Measurements from ENCODE around the gene FKBP11.

Gene FKBP11

DNA sequence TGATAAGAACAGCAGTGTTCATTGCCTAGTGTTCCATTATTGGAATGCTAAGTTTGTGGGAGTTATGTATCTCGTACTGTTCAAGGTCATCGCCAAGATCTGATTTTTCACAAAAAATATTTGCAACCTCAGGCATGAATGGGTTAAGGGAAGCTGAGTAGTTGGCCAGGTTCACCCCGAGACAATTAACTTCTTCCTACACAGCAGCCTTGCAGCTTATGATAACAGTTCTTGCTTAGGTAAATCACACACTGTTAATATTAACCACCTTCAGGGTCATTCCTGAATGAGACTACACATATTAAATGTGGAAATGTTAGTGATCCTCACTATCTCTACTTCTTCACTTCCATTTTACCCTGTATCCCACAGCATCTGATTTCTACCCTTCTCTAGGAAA is 18.0 kb downstream of the FKBP11 start:
- peaks cover 5% of the 10 kb centered on the region for H3K27me3 ChIP-seq (ENCODE audit: control insufficient read depth, low read length)
- H3K79me2 ChIP-seq (ENCODE audit: control insufficient read depth, low read length) = no peaks in the 10 kb centered on the region
- H3K4me3 ChIP-seq (ENCODE audit: low read length) = no peak overlapping the region
- no peak overlapping the region for H3K4me2 ChIP-seq (ENCODE audit: low read length)
- H3K36me3 ChIP-seq (ENCODE audit: control insufficient read depth, low read length) = no peaks in the 10 kb centered on the region
- no peak for TF ChIP-seq EZH2phosphoT487 (IDR thresholded peaks at IDR 0.05; ENCODE audit: borderline replicate concordance, low read length)
- TF ChIP-seq CTCF (IDR thresholded peaks at IDR 0.05; ENCODE audit: low read depth, low read length, poor library complexity, severe bottlenecking) = no peak
- no peaks in the 10 kb centered on the region for H3K9me2 ChIP-seq (replicated peaks; ENCODE audit: control insufficient read depth, low read length)
- no peaks in the 10 kb centered on the region for H4K20me1 ChIP-seq (ENCODE audit: control insufficient read depth, insufficient read depth, low read depth, low read length)
- no peaks in the 10 kb centered on the region for H3F3A ChIP-seq (ENCODE audit: control insufficient read depth, insufficient read depth)
- H3K9me3 ChIP-seq (ENCODE audit: control insufficient read depth, insufficient read depth, low read length) = no peaks in the 10 kb centered on the region
- no peak overlapping the region for H3K27ac ChIP-seq (ENCODE audit: low read depth, low read length)
- H3K4me1 ChIP-seq (ENCODE audit: control insufficient read depth, low read length) = peaks cover 5% of the 10 kb centered on the region; the same call in 1 of the 2 replicates

DNA sequence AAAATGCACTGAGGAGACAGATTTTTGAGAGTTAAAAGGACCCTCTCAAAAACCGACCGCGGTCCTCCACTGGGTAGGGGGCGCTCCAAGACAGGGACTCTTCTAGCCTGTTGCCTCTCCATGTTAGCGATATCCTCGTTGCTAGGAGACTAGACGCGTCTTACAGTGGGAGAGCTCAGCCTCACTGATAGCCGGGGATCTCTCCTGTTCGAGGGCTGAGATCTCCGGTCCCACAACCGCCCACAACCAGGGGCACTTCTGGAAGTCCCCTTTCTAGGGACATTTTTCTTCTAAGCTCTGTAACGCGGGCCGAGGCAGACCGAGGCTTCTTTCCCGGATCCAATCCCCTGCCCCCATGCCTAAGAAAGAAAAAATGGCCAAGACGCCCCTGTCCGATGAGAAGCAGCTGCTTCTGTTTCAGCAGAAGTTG is 21.3 kb downstream of the FKBP11 start:
- Histone ChIP-seq H3K4me3 (ENCODE audit: low read length) (peak overlapping the region; percentile 54), H3K27ac (ENCODE audit: low read depth, low read length) (no peak overlapping the region), H3K4me1 (ENCODE audit: control insufficient read depth, low read length) (peaks cover 5% of the 10 kb centered on the region; the same call in 1 of the 2 replicates), H3K9me2 (replicated peaks; ENCODE audit: control insufficient read depth, low read length) (no peaks in the 10 kb centered on the region), H4K20me1 (ENCODE audit: control insufficient read depth, insufficient read depth, low read depth, low read length) (no peaks in the 10 kb centered on the region), H3K79me2 (ENCODE audit: control insufficient read depth, low read length) (no peaks in the 10 kb centered on the region), H3F3A (ENCODE audit: control insufficient read depth, insufficient read depth) (no peaks in the 10 kb centered on the region), H3K4me2 (ENCODE audit: low read length) (peak overlapping the region; percentile 66), H3K36me3 (ENCODE audit: control insufficient read depth, low read length) (no peaks in the 10 kb centered on the region), H3K9me3 (ENCODE audit: control insufficient read depth, insufficient read depth, low read length) (no peaks in the 10 kb centered on the region), H3K27me3 (ENCODE audit: control insufficient read depth, low read length) (peaks cover 5% of the 10 kb centered on the region)
- TF ChIP-seq CTCF (IDR thresholded peaks at IDR 0.05; ENCODE audit: low read depth, low read length, poor library complexity, severe bottlenecking) (peak; percentile 51), EZH2phosphoT487 (IDR thresholded peaks at IDR 0.05; ENCODE audit: borderline replicate concordance, low read length) (no peak)

- Histone ChIP-seq H3F3A (ENCODE audit: control insufficient read depth, insufficient read depth) (no peaks in the 10 kb centered on the region), H3K4me2 (ENCODE audit: low read length) (no peak overlapping the region), H3K36me3 (ENCODE audit: control insufficient read depth, low read length) (no peaks in the 10 kb centered on the region), H3K4me3 (ENCODE audit: low read length) (no peak overlapping the region), H3K27ac (ENCODE audit: low read depth, low read length) (no peak overlapping the region), H3K9me2 (replicated peaks; ENCODE audit: control insufficient read depth, low read length) (no peaks in the 10 kb centered on the region), H3K79me2 (ENCODE audit: control insufficient read depth, low read length) (no peaks in the 10 kb centered on the region), H3K4me1 (ENCODE audit: control insufficient read depth, low read length) (peaks cover 5% of the 10 kb centered on the region; the same call in 1 of the 2 replicates), H4K20me1 (ENCODE audit: control insufficient read depth, insufficient read depth, low read depth, low read length) (no peaks in the 10 kb centered on the region), H3K9me3 (ENCODE audit: control insufficient read depth, insufficient read depth, low read length) (no peaks in the 10 kb centered on the region), H3K27me3 (ENCODE audit: control insufficient read depth, low read length) (peaks cover 5% of the 10 kb centered on the region)
- TF ChIP-seq CTCF (IDR thresholded peaks at IDR 0.05; ENCODE audit: low read depth, low read length, poor library complexity, severe bottlenecking) = no peak
- no peak for TF ChIP-seq EZH2phosphoT487 (IDR thresholded peaks at IDR 0.05; ENCODE audit: borderline replicate concordance, low read length)
Observed at GRCh38 chr12:48903363-48903981, 21.8 kb downstream of the FKBP11 start.

Measured in DOHH2 (cell line).